ENCODE measurements around the gene CTRB1. TPM values are rescaled to one million over a fixed set of nuclear protein-coding genes. Genes with fewer than 3 reads are reported as not detected.
A peak's percentile ranks its signal among the peaks of the same experiment; 100 is the strongest.

Gene CTRB1
- not detected in 2 replicates for total RNA-seq (2021)
- long read RNA-seq: 0 reads

DNA sequence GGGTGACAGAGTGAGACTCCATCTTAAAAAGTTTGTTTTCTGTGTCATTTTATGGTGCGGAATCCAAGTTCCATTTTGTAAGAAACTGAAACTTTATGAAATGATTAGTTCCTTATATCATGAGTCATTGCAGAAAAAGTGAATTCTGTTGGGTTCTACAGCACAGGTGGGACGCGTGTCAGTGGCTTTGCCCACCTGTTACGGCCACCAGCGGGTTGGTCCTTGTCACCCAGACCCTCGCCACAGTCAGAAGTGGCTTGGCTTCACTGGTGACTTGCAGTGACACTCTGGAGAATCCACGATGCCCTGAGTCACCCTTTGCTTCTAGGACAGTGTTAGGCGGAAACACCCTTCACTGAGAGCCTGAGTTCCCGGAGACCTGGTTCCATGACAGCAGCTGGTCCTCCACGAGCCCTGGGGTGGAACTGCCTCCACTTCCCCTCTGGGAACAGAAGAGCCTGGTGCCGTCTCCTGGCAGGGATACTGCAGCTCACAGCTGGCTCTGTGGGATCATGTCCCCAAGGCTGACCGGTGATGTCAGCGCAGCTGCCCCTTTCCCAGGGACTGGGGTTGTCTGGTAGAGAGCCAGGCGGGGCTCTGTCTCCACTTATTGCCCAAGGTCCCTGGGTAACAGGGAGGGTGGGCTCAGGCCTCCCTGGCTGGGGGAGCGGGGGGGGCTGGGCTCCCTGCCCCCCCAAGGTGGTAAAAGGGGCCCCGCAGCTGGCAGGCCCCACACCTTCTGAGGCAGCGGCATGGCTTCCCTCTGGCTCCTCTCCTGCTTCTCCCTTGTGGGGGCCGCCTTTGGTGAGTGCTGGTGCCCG, at the start of gene CTRB1:
TSS of gene CTRB1 (plus strand) at position 733 of the 821 bp plus-strand sequence. CDS start at position 753, 20 bp downstream.
- no peaks in the 10 kb centered on the region for H3K9me3 ChIP-seq (ENCODE audit: control insufficient read depth, low read depth, low read length)
- no peaks in the 10 kb centered on the region for H3K79me1 ChIP-seq (ENCODE audit: insufficient read depth, low read depth, low read length, poor library complexity, severe bottlenecking)
- no peak within 1 kb of the TSS for H3K27ac ChIP-seq (ENCODE audit: insufficient read length, low read depth, low read length)
- no peak within 1 kb of the TSS for H3K4me2 ChIP-seq (ENCODE audit: insufficient read depth, insufficient read length, low read length)
- no CpG with 5 or more reads among the region's 19 CpGs for WGBS (ENCODE audit: extremely low coverage, insufficient read length, low lambda C conversion rate)
- H3K23ac ChIP-seq (ENCODE audit: insufficient read length, low read depth, low read length): no peak within 1 kb of the TSS
- no peak within 1 kb of the TSS; the same call in 1 of the 2 replicates for H3K14ac ChIP-seq (ENCODE audit: insufficient read depth, low read length)
- no peaks in the 10 kb centered on the region for H3K4me1 ChIP-seq (ENCODE audit: insufficient read depth, low read length)
- peak; percentile 25 for DNase-seq
- no peak within 1 kb of the TSS for H2BK120ac ChIP-seq (ENCODE audit: low read depth, low read length, poor library complexity, severe bottlenecking)
- Mint-ChIP-seq H3K27ac (peak within 1 kb of the TSS in 1 of 3 experiments; percentile 70; a peak in 1 of 7 replicates), H3K36me3 (ENCODE audit: insufficient read depth in 1 of 3, low read depth in 3 of 3) (no peaks in the 10 kb centered on the region), H3K4me3 (no peak within 1 kb of the TSS), H3K9me3 (no peaks in the 10 kb centered on the region), H3K4me1 (peaks cover 0 to 5% of the 10 kb centered on the region in 2 experiments; a peak in 1 of 4 replicates), H3K27me3 (ENCODE audit: low read depth) (no peaks in the 10 kb centered on the region)
- H3K56ac ChIP-seq (ENCODE audit: insufficient read length, low read depth, low read length): no peak within 1 kb of the TSS
- H2BK12ac ChIP-seq (ENCODE audit: insufficient read length, low read depth, low read length): no peak within 1 kb of the TSS
- H2AK5ac ChIP-seq (ENCODE audit: insufficient read length, low read length): no peak within 1 kb of the TSS
- H3K4ac ChIP-seq (ENCODE audit: low read depth, low read length): no peak within 1 kb of the TSS
- H4K91ac ChIP-seq (ENCODE audit: insufficient read length, low read depth, low read length): no peak within 1 kb of the TSS
- no peaks in the 10 kb centered on the region for H3K79me2 ChIP-seq (ENCODE audit: insufficient read depth, low read length)
- H3K27me3 ChIP-seq (ENCODE audit: insufficient read depth, low read length): no peaks in the 10 kb centered on the region
- H2AFZ ChIP-seq (ENCODE audit: low read length): no peak within 1 kb of the TSS
- H3K23me2 ChIP-seq (ENCODE audit: insufficient read length, low read depth, low read length, poor library complexity, severe bottlenecking): no peaks in the 10 kb centered on the region
- no peak within 1 kb of the TSS for H4K5ac ChIP-seq (ENCODE audit: insufficient read length, low read depth, low read length)
- H2BK15ac ChIP-seq (ENCODE audit: low read depth, low read length): no peak within 1 kb of the TSS
- no peak within 1 kb of the TSS for H3T11ph ChIP-seq (ENCODE audit: low read length)
- H2BK20ac ChIP-seq (ENCODE audit: low read depth, low read length, poor library complexity, severe bottlenecking): no peak within 1 kb of the TSS
- no peak within 1 kb of the TSS for H3K9ac ChIP-seq (ENCODE audit: extremely low read depth, insufficient read length, low read length)
- H4K20me1 ChIP-seq (ENCODE audit: control insufficient read depth, insufficient read depth, insufficient read length): no peaks in the 10 kb centered on the region
- H2BK5ac ChIP-seq (ENCODE audit: insufficient read length, low read length): no peak within 1 kb of the TSS
- TF ChIP-seq, protein P1, sequence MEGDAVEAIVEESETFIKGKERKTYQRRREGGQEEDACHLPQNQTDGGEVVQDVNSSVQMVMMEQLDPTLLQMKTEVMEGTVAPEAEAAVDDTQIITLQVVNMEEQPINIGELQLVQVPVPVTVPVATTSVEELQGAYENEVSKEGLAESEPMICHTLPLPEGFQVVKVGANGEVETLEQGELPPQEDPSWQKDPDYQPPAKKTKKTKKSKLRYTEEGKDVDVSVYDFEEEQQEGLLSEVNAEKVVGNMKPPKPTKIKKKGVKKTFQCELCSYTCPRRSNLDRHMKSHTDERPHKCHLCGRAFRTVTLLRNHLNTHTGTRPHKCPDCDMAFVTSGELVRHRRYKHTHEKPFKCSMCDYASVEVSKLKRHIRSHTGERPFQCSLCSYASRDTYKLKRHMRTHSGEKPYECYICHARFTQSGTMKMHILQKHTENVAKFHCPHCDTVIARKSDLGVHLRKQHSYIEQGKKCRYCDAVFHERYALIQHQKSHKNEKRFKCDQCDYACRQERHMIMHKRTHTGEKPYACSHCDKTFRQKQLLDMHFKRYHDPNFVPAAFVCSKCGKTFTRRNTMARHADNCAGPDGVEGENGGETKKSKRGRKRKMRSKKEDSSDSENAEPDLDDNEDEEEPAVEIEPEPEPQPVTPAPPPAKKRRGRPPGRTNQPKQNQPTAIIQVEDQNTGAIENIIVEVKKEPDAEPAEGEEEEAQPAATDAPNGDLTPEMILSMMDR (conservative IDR thresholded peaks at IDR 0.05): no peak
- no peak within 1 kb of the TSS for H3K18ac ChIP-seq (ENCODE audit: insufficient read length, low read depth, low read length)
- H4K8ac ChIP-seq (replicated peaks; ENCODE audit: insufficient read length, low read depth, low read length): no peak within 1 kb of the TSS

All from H9 (cell line).